GM10266 (cell line): ENCODE data around the gene SORBS1.
"Not testable (repeated sequence)": the region's sequence is repeated elsewhere in the genome, so short reads cannot be mapped to it uniquely, and the experiment has no call there.

Experiments
- DNase-seq: peaks from one replicate; pipeline ENCODE4 v3.0.0; 2012; ENCODE audit errors: extremely low spot score
- TF ChIP-seq, protein P1 (sequence below): IDR thresholded peaks from 2 replicates; pipeline ENCODE4 v1.5.1; 2012; ENCODE audit warnings: mild to moderate bottlenecking, low read depth; ENCODE audit not compliant: control insufficient read depth, insufficient read depth; ENCODE audit errors: missing control alignments

The SORBS1 gene

DNA sequence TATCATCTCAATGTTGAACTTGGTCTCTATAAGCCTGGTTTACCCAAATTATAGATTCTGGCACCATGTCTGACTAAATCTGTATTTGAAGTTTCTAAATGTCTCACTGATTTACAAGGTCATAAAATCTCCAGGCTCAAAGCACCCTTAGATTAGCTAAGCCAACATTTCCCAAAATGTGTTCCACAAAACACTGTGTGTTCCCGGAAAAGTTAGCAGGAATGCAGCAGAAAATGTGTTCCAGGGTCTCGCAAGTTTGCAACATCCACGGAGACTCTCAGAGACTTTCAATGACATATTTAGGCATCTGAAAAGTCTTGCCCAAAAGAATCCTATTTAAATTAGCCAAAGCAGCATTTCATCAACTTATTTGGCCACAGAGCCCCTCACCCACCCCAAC, 91.9 kb downstream of the SORBS1 start:
- TF ChIP-seq, protein P1, sequence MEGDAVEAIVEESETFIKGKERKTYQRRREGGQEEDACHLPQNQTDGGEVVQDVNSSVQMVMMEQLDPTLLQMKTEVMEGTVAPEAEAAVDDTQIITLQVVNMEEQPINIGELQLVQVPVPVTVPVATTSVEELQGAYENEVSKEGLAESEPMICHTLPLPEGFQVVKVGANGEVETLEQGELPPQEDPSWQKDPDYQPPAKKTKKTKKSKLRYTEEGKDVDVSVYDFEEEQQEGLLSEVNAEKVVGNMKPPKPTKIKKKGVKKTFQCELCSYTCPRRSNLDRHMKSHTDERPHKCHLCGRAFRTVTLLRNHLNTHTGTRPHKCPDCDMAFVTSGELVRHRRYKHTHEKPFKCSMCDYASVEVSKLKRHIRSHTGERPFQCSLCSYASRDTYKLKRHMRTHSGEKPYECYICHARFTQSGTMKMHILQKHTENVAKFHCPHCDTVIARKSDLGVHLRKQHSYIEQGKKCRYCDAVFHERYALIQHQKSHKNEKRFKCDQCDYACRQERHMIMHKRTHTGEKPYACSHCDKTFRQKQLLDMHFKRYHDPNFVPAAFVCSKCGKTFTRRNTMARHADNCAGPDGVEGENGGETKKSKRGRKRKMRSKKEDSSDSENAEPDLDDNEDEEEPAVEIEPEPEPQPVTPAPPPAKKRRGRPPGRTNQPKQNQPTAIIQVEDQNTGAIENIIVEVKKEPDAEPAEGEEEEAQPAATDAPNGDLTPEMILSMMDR: no peak

DNA sequence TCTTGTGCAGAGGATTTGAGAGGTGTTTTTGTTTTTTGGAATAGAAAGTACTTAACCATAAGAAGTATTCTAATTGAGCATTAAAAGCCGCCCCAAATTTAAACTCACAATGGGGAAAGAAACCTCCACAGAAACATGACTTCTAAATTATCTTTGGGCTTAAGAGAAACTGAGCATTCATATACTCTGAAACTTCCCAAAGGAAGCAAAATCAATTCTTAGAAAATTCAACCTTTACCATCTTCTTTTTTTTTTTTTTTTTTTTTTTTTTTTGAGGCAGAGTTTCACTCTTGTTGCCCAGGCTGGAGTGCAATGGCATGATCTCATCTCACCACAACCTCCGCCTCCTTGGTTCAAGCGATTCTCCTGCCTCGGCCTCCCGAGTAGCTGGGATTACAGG, 93.5 kb downstream of the SORBS1 start:
- not testable (repeated sequence) for DNase-seq

More for the DNA sequence above, 91.9 kb downstream of the SORBS1 start:
- DNase-seq: no peak

DNA sequence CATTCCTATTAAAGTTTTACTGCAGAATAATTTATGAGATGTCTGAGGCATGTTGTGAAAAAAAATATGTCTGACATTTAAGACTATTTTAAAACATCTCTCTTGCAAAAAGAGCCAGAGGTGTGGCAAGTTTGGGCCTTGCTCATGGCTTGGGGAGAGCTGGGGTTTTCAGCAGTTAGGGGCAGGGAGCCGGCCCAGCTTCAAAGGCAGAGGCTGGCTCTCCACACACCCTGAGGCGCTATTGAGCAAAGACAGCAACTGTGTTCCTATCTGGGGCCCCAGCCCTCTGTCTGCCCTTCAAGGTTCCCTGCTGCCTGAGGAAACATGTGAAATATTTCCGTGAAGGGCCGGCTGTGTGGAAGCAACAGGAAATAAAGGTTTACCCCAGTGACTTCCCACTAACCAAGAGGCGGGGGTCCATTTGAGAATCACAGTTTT, 94.0 kb downstream of the SORBS1 start:
- TF ChIP-seq, protein P1: no peak
- no peak for DNase-seq

DNA sequence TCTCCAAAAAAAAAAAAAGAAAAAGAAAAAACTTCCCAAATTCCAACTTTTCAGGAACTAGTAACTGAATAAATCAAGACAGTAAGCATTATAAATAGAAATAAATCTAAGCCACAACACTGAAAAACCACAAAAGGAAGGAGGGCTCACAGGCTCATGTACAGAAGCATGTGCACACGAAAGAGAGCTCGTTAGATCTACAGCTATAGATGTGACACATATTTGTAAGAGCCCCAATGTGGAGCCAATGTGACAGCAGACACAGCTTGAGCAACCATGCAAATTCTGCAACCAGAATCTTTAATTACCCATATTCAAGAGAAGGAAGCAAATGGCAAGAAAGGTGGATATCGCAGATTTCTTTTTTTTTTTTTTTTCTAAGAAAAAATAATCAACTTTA, 94.7 kb downstream of the SORBS1 start:
- TF ChIP-seq, protein P1: no peak
- no peak for DNase-seq

DNA sequence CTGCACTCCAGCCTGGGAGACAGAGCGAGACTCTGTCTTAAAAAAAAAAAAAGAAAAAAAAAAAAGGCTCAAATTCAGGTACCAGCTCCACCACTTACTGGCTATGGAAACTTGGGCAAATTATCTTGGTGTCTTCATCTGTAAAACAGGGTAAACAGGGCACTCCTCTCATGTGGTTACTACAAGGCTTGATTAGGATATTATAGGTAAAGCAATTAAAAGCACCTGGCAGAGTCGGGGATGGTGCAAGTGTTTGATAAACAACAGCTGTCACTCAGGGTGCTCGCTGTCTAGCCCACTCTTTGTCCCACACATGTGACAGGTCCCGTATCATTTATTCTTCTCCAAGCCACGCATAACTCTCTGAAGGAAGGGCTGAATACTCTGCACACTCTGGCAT, 96.9 kb downstream of the SORBS1 start:
- TF ChIP-seq, protein P1: no peak
- no peak for DNase-seq

DNA sequence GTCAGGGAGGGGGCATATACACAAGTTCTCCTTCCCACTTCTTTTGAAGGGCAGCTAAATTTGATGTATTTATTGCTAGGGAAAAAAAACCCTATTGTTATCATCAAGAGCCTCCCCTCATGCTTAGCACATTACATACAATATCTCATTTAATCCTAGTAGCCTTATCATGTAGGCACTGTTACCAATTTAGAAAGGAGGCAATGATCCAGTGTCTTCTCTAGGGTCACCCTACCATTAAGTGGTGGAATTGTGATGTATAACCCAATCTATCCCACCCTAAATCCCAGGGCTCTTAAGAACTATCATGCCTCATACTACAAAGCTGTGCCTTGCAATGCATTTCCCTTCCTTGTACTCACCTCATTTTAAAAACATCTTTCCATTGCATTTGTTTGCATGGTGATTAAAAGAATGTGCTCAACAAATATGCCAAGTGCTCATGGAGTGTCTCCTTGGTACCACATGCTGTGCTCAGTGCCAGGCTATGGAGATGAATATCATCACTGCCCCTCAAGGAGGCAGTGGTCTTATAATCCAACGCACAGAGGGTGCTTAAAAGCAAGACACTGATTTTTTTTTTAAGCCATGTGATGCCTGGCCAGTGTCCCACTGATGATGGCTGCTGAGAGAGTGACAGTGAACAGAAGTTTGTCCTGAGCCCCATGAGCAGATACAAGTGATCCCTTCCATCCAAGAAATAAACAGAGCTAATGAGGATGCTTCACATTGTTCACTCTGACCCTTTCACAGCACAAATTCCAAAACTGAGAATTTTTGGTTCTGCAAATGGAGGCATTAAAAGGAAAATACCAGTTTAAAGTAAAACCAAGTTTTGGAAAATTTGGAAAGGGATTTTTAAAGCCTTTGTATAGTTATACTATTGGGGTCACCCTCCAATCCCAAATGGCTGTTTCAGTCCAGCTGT, 98.2 kb downstream of the SORBS1 start:
- no peak for DNase-seq
- TF ChIP-seq, protein P1: no peak

DNA sequence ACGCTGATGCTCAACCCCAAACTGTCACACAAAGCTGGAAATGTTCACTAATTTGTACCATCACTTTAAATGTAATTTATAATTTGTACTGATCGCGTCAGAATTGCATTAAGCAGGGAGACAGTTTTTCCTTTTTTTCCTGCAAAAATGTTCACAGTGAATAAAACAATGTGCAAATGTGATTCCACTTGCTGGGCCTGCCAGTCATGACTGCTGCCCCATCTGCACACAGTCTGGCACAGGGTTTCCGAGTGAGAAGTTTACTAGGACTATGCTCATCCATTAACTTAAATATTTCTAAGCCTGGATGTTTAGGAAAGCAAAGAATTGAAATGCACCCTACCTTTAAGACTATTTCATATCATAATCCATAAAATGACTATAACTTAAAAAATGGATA, 99.6 kb downstream of the SORBS1 start:
- TF ChIP-seq, protein P1: no peak
- DNase-seq: no peak
